Measurements from ENCODE around the gene KRTAP5-1.

The KRTAP5-1 gene

GRCh38 chr11:1570531-1570895, 14.6 kb downstream of the KRTAP5-1 start:
- TF ChIP-seq CTCF (conservative IDR thresholded peaks at IDR 0.05; ENCODE audit: low read length): no peak
- H3K4me3 ChIP-seq (ENCODE audit: low read length): no peak overlapping the region
- DNase-seq (ENCODE audit: low read depth): no peak

- TF ChIP-seq CTCF (conservative IDR thresholded peaks at IDR 0.05; ENCODE audit: low read length): no peak
- DNase-seq (ENCODE audit: low read depth): no peak
These were observed 15.1 kb downstream of the KRTAP5-1 start for GRCh38 chr11:1570001-1570453.

GRCh38 chr11:1569251-1569780, 15.8 kb downstream of the KRTAP5-1 start:
- no peak overlapping the region for H3K4me3 ChIP-seq (ENCODE audit: low read length)
- no peak for TF ChIP-seq CTCF (conservative IDR thresholded peaks at IDR 0.05; ENCODE audit: low read length)
- DNase-seq (ENCODE audit: low read depth): no peak

More at GRCh38 chr11:1570001-1570453, 15.1 kb downstream of the KRTAP5-1 start:
- H3K4me3 ChIP-seq (ENCODE audit: low read length): no peak overlapping the region

GRCh38 chr11:1568441-1568911, 16.6 kb downstream of the KRTAP5-1 start:
- no peak for TF ChIP-seq CTCF (conservative IDR thresholded peaks at IDR 0.05; ENCODE audit: low read length)
- H3K4me3 ChIP-seq (ENCODE audit: low read length): no peak overlapping the region
- no peak for DNase-seq (ENCODE audit: low read depth)

- no peak for TF ChIP-seq CTCF (conservative IDR thresholded peaks at IDR 0.05; ENCODE audit: low read length)
- no peak for DNase-seq (ENCODE audit: low read depth)
- no peak overlapping the region for H3K4me3 ChIP-seq (ENCODE audit: low read length)
These were observed 17.4 kb downstream of the KRTAP5-1 start for GRCh38 chr11:1567721-1568100.

GRCh38 chr11:1567052-1567720, 17.9 kb downstream of the KRTAP5-1 start:
- no peak for TF ChIP-seq CTCF (conservative IDR thresholded peaks at IDR 0.05; ENCODE audit: low read length)
- H3K4me3 ChIP-seq (ENCODE audit: low read length): no peak overlapping the region
- DNase-seq (ENCODE audit: low read depth): no peak

- TF ChIP-seq CTCF (conservative IDR thresholded peaks at IDR 0.05; ENCODE audit: low read length): no peak
- no peak overlapping the region for H3K4me3 ChIP-seq (ENCODE audit: low read length)
- DNase-seq (ENCODE audit: low read depth): no peak
These were observed 18.6 kb downstream of the KRTAP5-1 start for GRCh38 chr11:1566381-1567051.
